HL-60 (cell line): Measurements from ENCODE around the gene FARS2.

Experiments
- GABPA ChIP-seq: IDR thresholded peaks from 2 replicates; pipeline ENCODE4 v1.6.1; 2012; ENCODE audit warnings: low read depth
- POLR2AphosphoS5 ChIP-seq: IDR thresholded peaks from 2 replicates; pipeline ENCODE4 v1.6.1; 2012; ENCODE audit warnings: low read depth
- REST ChIP-seq: IDR thresholded peaks from 2 replicates; pipeline ENCODE4 v1.6.1; 2012; ENCODE audit warnings: low read depth; ENCODE audit not compliant: insufficient replicate concordance
- SPI1 ChIP-seq: IDR thresholded peaks from 2 replicates; pipeline ENCODE4 v1.6.1; 2012; ENCODE audit warnings: low read depth, mild to moderate bottlenecking, borderline replicate concordance
- TF ChIP-seq, protein P1 (sequence below): IDR thresholded peaks from one replicate; pipeline ENCODE4 v1.5.1; 2011; ENCODE audit warnings: low read length, control low read depth, inconsistent platforms; ENCODE audit not compliant: insufficient read depth

GRCh38 chr6:5745081-5745480 lies 483.8 kb downstream of the FARS2 start:
- TF ChIP-seq POLR2AphosphoS5 (no peak), SPI1 (no peak), REST (no peak), GABPA (no peak)
- TF ChIP-seq, protein P1, sequence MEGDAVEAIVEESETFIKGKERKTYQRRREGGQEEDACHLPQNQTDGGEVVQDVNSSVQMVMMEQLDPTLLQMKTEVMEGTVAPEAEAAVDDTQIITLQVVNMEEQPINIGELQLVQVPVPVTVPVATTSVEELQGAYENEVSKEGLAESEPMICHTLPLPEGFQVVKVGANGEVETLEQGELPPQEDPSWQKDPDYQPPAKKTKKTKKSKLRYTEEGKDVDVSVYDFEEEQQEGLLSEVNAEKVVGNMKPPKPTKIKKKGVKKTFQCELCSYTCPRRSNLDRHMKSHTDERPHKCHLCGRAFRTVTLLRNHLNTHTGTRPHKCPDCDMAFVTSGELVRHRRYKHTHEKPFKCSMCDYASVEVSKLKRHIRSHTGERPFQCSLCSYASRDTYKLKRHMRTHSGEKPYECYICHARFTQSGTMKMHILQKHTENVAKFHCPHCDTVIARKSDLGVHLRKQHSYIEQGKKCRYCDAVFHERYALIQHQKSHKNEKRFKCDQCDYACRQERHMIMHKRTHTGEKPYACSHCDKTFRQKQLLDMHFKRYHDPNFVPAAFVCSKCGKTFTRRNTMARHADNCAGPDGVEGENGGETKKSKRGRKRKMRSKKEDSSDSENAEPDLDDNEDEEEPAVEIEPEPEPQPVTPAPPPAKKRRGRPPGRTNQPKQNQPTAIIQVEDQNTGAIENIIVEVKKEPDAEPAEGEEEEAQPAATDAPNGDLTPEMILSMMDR: no peak
